ENCODE data around the gene TBCCD1.
A peak's percentile ranks its signal among the peaks of the same experiment; 100 is the strongest.
"Not testable (repeated sequence)": the region's sequence is repeated elsewhere in the genome, so short reads cannot be mapped to it uniquely, and the experiment has no call there.

Gene TBCCD1

DNA sequence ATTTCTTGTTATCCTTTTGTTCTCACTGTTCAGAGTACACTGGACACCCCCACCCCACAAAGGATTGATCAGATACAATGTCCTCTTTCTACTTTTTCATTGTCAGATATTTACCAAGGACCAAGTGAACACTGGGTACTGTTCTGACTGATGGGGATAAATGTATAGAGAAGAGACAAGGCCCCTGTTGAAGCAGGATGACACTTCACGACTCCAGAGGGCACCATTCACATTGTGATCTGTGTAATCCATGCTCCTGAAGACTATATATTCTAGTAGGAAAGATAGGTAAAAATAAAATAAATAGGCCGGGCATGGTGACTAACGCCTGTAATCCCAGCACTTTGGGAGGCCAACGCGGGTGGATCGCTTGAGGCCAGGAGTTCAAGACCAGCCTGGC lies 15.8 kb downstream of the TBCCD1 start:
- DNase-seq: no peak

DNA sequence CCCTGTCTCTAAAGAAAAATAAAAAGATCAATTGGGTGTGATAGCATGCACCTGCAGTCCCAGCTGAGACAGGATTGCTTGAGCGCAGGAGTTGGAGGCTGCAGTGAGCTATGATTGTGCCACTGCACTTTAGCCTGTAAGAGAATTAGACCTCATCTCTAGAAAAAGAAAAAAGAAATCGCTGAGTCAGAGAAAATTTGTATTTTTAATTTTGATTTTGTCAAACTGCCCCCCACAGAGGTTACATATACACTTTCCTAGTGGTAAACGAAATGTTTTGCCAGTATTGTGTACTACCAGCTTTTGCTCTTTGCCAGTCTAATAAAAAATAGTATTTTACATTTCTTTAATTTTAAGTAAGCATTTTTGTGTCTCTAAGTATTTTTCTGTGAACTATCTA lies 17.6 kb downstream of the TBCCD1 start:
- DNase-seq: no peak

- DNase-seq: no peak
Observed at GRCh38 chr3:186544281-186544680, 22.9 kb downstream of the TBCCD1 start, which contains the start of gene CRYGS. CRYGS (minus strand) TSS chr3:186544380; CDS start chr3:186544326, 54 bp downstream.

DNA sequence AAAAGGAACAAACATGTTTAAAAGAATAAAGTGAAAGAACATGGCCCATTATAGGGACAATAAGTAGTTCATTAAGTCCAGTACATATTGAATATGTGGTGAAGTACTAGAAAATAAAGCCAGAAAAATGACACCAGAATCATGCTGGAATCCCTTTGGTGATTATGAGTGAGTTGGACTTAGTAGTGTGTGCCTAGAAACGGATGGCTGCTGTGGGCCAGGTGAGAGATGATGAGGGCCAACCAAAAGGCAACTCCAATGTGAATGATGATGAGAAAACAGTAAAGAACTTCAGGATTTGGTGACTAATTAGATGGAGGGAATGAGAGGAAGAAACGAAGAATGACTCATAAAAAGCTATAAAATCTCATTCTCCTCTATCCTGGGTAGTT lies 26.3 kb downstream of the TBCCD1 start:
- DNase-seq: no peak

- peak; percentile 69 for DNase-seq
Observed at GRCh38 chr3:186540221-186540834, 26.8 kb downstream of the TBCCD1 start.

DNA sequence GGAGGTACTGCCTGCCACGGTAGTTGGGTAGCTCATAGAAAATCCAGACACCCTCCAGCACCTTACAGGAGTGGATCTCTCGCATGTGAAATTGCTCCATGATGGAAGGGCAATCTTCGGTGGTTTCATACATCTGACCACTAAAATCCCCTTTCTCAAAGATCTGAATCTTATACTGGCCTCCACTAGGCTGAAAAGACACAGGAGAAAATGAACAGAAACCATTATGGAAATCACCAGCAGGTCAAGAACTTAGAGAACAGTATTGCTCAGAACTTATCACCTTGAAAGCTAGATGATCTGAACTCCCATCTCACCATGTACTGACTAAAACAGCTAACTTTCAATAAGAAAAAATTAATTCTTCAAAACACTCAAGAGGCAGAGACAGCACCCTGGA lies 28.4 kb downstream of the TBCCD1 start:
- DNase-seq: no peak

GRCh38 chr3:186536883-186537844 lies 30.0 kb downstream of the TBCCD1 start:
- DNase-seq: peak; percentile 46

- peak; percentile 90 for DNase-seq
Observed at GRCh38 chr3:186534113-186534669, 32.9 kb downstream of the TBCCD1 start.

DNA sequence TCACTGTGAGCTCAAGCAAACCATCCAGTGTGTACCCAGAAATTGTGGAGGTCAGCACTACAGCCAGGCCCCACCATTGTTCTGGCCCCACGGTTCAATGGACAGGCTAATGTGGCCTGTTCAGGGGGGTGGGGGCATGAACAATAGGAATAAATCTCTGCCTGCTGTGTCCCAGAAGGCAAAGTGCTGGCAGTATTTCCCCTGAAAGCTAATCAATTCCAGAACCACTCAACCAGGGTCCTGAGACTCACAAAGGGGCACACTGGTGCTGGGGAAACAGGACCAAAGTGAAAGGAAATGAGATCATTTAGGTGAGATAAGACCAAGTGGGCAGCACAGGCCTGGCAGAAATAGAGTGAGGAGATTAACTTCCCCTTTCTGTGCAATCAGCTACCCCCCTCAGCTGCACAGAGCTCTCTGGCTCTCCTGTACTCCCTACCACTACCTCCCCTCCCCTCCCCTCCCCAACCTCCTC lies 34.5 kb downstream of the TBCCD1 start:
- DNase-seq: peak; percentile 53

- DNase-seq: not testable (repeated sequence)
Observed at GRCh38 chr3:186531694-186532093, 35.4 kb downstream of the TBCCD1 start.

GRCh38 chr3:186530415-186530814 lies 36.7 kb downstream of the TBCCD1 start:
- DNase-seq: no peak

DNA sequence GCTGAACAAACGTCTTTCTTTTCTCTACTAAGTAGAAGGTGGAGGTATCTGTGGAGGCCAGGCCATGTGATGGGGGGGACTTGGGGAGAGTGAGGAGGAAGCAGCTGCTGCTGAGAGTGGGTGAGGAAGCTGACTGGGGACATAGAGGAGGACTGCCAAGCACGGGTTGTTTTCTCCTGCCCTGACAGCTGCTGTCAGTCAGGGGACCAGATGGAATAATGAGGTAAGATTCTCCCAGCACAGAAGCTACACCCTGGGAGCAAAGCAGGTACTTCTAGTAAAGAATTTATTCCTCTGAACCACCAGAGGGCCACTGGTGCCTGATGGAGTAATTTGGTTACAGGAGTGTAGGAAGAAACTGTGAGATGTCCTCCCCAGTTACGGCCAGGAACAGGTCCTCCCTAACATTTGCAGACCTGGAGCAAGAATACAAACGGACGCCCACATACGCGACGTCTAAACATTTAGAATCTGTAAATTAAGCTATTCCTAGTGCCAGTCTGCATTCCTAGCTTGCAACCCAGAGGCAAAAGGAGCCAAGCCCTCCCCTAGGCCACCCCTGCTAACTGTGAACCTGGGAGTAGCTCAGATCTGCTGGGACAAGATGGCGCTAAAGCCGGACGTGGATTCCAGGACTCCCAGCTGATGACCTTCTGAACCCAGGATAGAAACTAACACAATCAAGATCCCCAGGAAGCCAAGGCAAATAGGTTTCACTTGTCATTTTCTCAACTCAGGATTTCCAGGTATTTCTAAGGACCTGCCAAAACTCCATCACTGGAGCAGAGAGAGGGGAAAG lies 37.7 kb downstream of the TBCCD1 start:
- no peak for DNase-seq

- DNase-seq: no peak
Observed at GRCh38 chr3:186526256-186526606, 40.9 kb downstream of the TBCCD1 start.

DNA sequence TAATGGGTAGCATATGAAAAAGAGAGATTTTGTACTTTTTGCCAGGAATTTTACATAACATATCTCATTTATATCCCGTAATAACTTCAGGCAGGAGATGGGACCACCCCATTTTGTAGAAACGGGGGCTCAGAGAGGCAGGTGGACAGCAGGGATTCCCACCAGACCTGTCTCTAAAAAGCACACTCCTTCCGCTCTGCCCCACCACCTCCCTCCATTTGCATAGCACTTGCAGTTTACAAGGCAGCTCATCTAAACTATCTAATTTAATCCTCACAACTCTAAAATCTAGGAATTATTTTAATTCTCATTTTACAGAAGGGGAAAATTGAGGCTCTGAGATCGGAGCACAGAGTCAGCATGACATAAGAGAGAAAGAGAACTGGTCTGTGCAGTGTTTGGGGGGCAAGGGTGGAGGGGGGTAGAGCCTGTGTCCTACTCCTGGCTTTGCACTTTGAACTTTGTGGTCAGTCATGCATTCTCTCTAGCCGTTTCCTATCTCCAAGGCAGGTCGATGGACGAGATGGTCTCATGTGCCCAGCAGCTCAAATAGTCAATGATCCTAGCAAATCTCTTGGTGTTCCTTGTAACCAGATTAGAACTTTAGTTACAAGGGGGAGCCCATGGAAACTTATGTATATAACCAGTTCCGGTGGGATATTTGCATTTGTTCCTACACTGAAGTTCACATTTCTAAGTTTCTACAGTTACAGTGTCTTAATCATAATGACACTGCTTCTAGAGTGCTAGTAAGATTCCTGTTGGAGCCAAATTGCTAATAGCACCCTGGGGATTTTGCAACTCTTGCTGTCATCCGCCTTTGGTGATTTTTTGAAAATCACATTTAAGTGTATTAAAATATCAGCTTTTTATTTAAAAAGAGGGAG lies 41.5 kb downstream of the TBCCD1 start:
- DNase-seq: no peak

DNA sequence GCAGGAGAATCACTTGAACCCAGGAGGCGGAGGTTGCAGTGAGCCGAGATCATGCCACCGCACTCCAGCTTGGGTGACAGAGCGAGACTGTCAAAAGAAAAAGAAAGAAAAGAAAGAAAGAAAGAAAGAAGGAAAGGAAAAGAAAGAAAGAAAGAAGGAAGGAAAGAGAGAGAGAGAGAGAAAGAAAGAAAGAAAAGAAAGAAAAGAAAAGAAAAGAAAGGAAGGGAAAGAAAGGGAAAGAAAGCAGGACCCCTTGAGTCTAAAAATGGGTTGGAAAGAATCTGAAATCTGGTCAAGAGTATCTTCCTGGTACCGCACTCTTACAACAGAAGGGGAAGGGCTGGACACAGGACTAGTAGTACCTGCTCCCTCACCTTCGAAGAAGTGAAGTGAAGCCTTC lies 42.5 kb downstream of the TBCCD1 start:
- DNase-seq: no peak

- no peak for DNase-seq
Observed at GRCh38 chr3:186523434-186523833, 43.7 kb downstream of the TBCCD1 start.

DNA sequence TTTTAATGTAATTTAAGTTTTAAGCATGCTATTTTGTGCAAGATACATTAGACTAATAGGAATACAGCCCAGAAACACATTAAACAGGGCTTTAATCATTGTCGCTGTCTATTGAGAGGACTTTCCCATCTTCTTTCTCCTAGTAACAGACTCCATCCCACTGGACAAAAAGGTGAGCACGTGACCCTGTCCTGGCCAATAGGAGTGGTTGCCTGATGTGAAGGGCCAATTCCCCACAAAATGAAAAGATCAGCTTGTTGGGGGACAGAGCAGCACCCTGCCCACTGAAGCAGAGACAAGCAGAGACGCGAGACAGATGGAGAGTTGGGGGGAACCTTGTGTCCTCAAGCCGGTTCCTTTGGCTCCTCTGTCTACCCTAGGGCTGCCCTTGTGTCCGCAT lies 44.1 kb downstream of the TBCCD1 start:
- no peak for DNase-seq

GRCh38 chr3:186520957-186521842 lies 45.9 kb downstream of the TBCCD1 start:
- no peak for DNase-seq

DNA sequence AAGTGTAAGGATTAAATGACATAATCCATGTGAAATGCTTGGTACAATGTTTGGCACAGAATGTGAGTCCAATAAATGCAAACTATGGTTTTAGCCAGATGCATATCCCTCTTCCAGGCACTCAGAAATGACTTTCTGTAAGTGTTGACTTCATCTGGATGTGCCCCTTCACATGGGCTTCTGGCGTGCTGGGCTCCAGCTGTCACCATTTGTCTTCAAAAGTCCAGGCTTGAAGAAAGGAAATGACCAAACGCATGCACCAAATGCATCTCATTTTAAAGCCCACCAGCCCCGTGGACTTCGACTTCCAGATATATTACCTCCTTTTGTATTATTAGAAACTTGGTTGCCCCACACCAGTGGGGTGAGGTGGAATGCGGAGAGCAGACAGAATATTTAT lies 46.7 kb downstream of the TBCCD1 start:
- no peak for DNase-seq

- peak; percentile 30 for DNase-seq
Observed at GRCh38 chr3:186519021-186519658, 48.0 kb downstream of the TBCCD1 start.
